GM12878 (cell line): Measurements from ENCODE around the gene FKTN. TPM values are rescaled to one million over a fixed set of nuclear protein-coding genes. Genes with fewer than 3 reads are reported as not detected.
A peak's percentile ranks its signal among the peaks of the same experiment; 100 is the strongest.
"Not testable (repeated sequence)": the region's sequence is repeated elsewhere in the genome, so short reads cannot be mapped to it uniquely, and the experiment has no call there.

ENCODE experiments used
- ATAC-seq: fragments of 200-7000 bp; cut with Tn5 transposase; 3 replicates; pipeline ENCODE4 v1.9.1; 2020; ENCODE audit warnings: mild to moderate bottlenecking, moderate library complexity
- BruUV-seq: library from RNA; stranded (reverse); fragments of 400-500 nt; replicated peaks from 2 replicates; lab custom pipeline; 2021; lab: Mats Ljungman, UMichigan
- CTCF ChIA-PET: fragments of 300-600 bp; sonication (Branson Sonifier 250); formaldehyde crosslinking; extraction: SDS; loops from one replicate; lab custom pipeline; 2021; ENCODE audit warnings: inconsistent platforms; lab: Yijun Ruan, JAX
- POLR2A ChIA-PET: fragments of 350-600 bp; formaldehyde crosslinking; extraction: SDS; loops from one replicate; lab custom pipeline; 2021; ENCODE audit warnings: inconsistent platforms; lab: Charles Lee
- RAD21 ChIA-PET: fragments of 300-600 bp; sonication (Branson Sonifier 250); formaldehyde crosslinking; loops from one replicate; lab custom pipeline; 2023; ENCODE audit warnings: antibody characterized with exemption; ENCODE audit not compliant: unreplicated experiment; lab: Charles Lee
- SMC1A ChIA-PET: fragments of 300-600 bp; sonication (Branson Sonifier 250); formaldehyde crosslinking; loops from one replicate; lab custom pipeline; 2023; ENCODE audit not compliant: unreplicated experiment, uncharacterized antibody; lab: Charles Lee
- DNase-seq: peaks from one replicate; pipeline ENCODE4 v3.0.0-alpha.2; 2011; ENCODE audit warnings: low read depth, low spot score
- FAIRE-seq: peaks from 3 replicates; lab custom pipeline; 2011; peaks lifted over from hg19 to GRCh38; lab: Jason Lieb, UNC
- H2AFZ ChIP-seq: 2 replicates; pipeline ENCODE4 v1.6.0; 2011; ENCODE audit warnings: low read depth, low read length, control low read depth; ENCODE audit not compliant: control insufficient read depth
- H3K27ac ChIP-seq: 2 replicates; pipeline ENCODE4 v1.5.1; 2011; ENCODE audit warnings: control low read depth; ENCODE audit not compliant: control insufficient read depth, insufficient read depth
- H3K27me3 ChIP-seq, 2 experiments: replicated peaks in 1 of 2; 2 replicates each; pipeline versions ENCODE4 v1.6.0 to v1.6.1; 2011; ENCODE audit warnings: low read length in 1 of 2; ENCODE audit not compliant: control insufficient read depth in 2 of 2, insufficient read depth in 2 of 2
- H3K36me3 ChIP-seq, 2 experiments: 2 replicates each; pipeline ENCODE4 v1.5.1; 2011; ENCODE audit warnings: low read length in 1 of 2; ENCODE audit not compliant: control insufficient read depth in 2 of 2, insufficient read depth in 2 of 2
- H3K4me1 ChIP-seq: 2 replicates; pipeline ENCODE4 v1.6.1; 2011; ENCODE audit warnings: mild to moderate bottlenecking, low read length, moderate library complexity, mixed read lengths; ENCODE audit not compliant: control insufficient read depth, insufficient read depth
- H3K4me2 ChIP-seq: 2 replicates; pipeline ENCODE4 v1.6.0; 2011; ENCODE audit warnings: control low read depth; ENCODE audit not compliant: control insufficient read depth, insufficient read depth
- H3K4me3 ChIP-seq: fragments of 200-600 bp; sonication (generic); 2 replicates; pipeline ENCODE4 v1.5.1; 2016
- H3K79me2 ChIP-seq: 2 replicates; pipeline ENCODE4 v1.6.0; 2011; ENCODE audit warnings: low read length; ENCODE audit not compliant: control insufficient read depth, insufficient read depth
- H3K9ac ChIP-seq: 2 replicates; pipeline ENCODE4 v1.8.0; 2011; ENCODE audit warnings: low read length, control low read depth, mixed read lengths; ENCODE audit not compliant: control insufficient read depth, insufficient read depth
- H3K9me3 ChIP-seq: replicated peaks from 3 replicates; pipeline ENCODE4 v1.5.1; 2011; ENCODE audit warnings: mild to moderate bottlenecking, low read length; ENCODE audit not compliant: control insufficient read depth, insufficient read depth
- H4K20me1 ChIP-seq: 2 replicates; pipeline ENCODE4 v1.6.0; 2011; ENCODE audit not compliant: control insufficient read depth, insufficient read depth
- ESRRA ChIP-seq: IDR thresholded peaks from 2 replicates; pipeline ENCODE4 v1.6.1; 2012; ENCODE audit warnings: mild to moderate bottlenecking, low read length, improper control_type of control experiment
- IRF4 ChIP-seq: IDR thresholded peaks from 2 replicates; pipeline ENCODE4 v1.6.1; 2011; ENCODE audit warnings: low read depth, low read length
- SPI1 ChIP-seq: IDR thresholded peaks from 2 replicates; pipeline ENCODE4 v1.6.1; 2011; ENCODE audit warnings: low read depth, mild to moderate bottlenecking, low read length, moderate library complexity, borderline replicate concordance; ENCODE audit not compliant: insufficient read depth
- WGBS: methylation state at CpG from one replicate; pipeline ENCODE4 v1.1.6; 2016; ENCODE audit warnings: low lambda C conversion rate; ENCODE audit not compliant: insufficient replicate concordance, insufficient coverage; ENCODE audit errors: missing lambda C conversion rate; 5-methylcytosine and 5-hydroxymethylcytosine counted together
- in situ Hi-C: fragments of 300-500 bp; cut with MboI; formaldehyde crosslinking; loops from 9 replicates; pipeline ENCODE4 v1.14.3; 2018; ENCODE audit warnings: mixed read lengths
- intact Hi-C: fragments of 100-400 bp; cut with micrococcal nuclease; formaldehyde crosslinking; loops from one replicate; pipeline ENCODE4 v1.14.2; 2022; ENCODE audit not compliant: unreplicated experiment
- polyA plus RNA-seq, 11 experiments: library from polyadenylated mRNA; depleted of rRNA in 4 of 11; unstranded in 6 of 11; stranded (reverse) in 5 of 11; fragments of >200 nt; fragmentation: Nextera tagmentation in 4 of 11; fragmentation: Illumina TruSeq in 1 of 11; extraction: Ambion mirVana in 4 of 11; extraction: Trizol in 1 of 11; gene quantifications; 1 replicate in 1 of 11; 2 replicates in 10 of 11; pipeline versions ENCODE4 v1.2.1 to v1.2.3, GENCODE V29; 2011 to 2016; ENCODE audit warnings: inconsistent platforms in 2 of 11, missing spikeins in 2 of 11, low read depth in 1 of 11
- total RNA-seq, 4 experiments: library from RNA; depleted of rRNA in 3 of 4; stranded (reverse); fragments of >200 nt in 3 of 4; fragmentation: Illumina TruSeq in 1 of 4; extraction: Trizol in 1 of 4; gene quantifications; 2 replicates each; pipeline versions ENCODE4 v1.2.1 to v1.2.3, GENCODE V29; 2013 to 2021

FKTN gene
- total and polyA plus RNA-seq, 10 of the 15 experiments (the other 5 are each of a cell fraction or from before 2014, with no cell fraction given): 3.6 to 15.9 (median 10.6) TPM

- Histone ChIP-seq H2AFZ (no peak overlapping the region), H3K79me2 (no peaks in the 10 kb centered on the region), H3K36me3 (no peaks in the 10 kb centered on the region), H4K20me1 (no peaks in the 10 kb centered on the region), H3K27me3 (no peaks in the 10 kb centered on the region)
- BruUV-seq: no TSS peak
- CTCF ChIA-PET: no interaction called here
- TF ChIP-seq ESRRA: no peak
- TF ChIP-seq IRF4: no peak
- peak; percentile 53; the same call in 1 of the 2 replicates for TF ChIP-seq SPI1
- TF ChIP-seq, all 136 proteins: peak for 1
- ChIA-PET SMC1A (no interaction called here), RAD21 (no interaction called here), POLR2A (no interaction called here)
- Histone ChIP-seq H3K9ac (no peak overlapping the region), H3K9me3 (peaks cover 2% of the 10 kb centered on the region; the same call in 2 of the 3 replicates), H3K4me1 (no peaks in the 10 kb centered on the region), H3K4me2 (no peak overlapping the region), H3K4me3 (no peak overlapping the region), H3K27ac (no peak overlapping the region)
- FAIRE-seq (no peak), DNase-seq (no peak), ATAC-seq (no peak)
- in situ Hi-C loops: no loop called here
- intact Hi-C loops: no loop called here
Measured at GRCh38 chr9:105572455-105572854, 14.5 kb downstream of the FKTN start.

DNA sequence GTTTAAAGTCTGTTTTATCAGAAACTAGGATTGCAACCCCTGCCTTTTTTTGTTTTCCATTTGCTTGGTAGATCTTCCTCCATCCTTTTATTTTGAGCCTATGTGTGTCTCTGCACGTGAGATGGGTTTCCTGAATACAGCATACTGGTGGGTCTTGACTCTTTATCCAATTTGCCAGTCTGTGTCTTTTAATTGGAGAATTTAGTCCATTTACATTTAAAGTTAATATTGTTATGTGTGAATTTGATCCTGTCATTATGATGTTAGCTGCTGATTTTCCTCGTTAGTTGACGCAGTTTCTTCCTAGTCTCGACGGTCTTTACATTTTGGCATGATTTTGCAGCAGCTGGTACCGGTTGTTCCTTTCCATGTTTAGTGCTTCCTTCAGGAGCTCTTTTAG lies 22.0 kb downstream of the FKTN start:
- H2AFZ ChIP-seq, SMC1A ChIA-PET, DNase-seq, H3K27me3 ChIP-seq, H3K4me1 ChIP-seq, intact Hi-C loops, H3K9ac ChIP-seq, CTCF ChIA-PET, in situ Hi-C loops, H3K9me3 ChIP-seq, RAD21 ChIA-PET, FAIRE-seq, ATAC-seq, POLR2A ChIA-PET, H3K4me3 ChIP-seq, H3K4me2 ChIP-seq, H3K79me2 ChIP-seq, H3K27ac ChIP-seq, H4K20me1 ChIP-seq, H3K36me3 ChIP-seq, BruUV-seq: not testable (repeated sequence)
- over 99% methylated on average over 5 of the region's 6 CpGs for WGBS

DNA sequence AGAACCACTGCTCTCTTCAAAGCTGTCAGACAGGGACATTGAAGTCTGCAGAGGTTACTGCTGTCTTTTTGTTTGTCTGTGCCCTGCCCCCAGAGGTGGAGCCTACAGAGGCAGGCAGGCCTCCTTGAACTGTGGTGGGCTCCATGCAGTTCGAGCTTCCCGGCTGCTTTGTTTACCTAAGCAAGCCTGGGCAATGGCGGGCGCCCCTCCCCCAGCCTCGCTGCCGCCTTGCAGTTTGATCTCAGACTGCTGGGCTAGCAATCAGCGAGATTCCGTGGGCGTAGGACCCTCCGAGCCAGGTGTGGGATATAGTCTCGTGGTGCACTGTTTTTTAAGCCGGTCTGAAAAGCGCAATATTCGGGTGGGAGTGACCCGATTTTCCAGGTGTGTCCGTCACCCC lies 23.6 kb downstream of the FKTN start:
- intact Hi-C loops, H2AFZ ChIP-seq, H4K20me1 ChIP-seq, H3K4me3 ChIP-seq, in situ Hi-C loops, ATAC-seq, H3K79me2 ChIP-seq, H3K36me3 ChIP-seq, SMC1A ChIA-PET, H3K27ac ChIP-seq, DNase-seq, H3K4me2 ChIP-seq, BruUV-seq, H3K9me3 ChIP-seq, POLR2A ChIA-PET, H3K27me3 ChIP-seq, RAD21 ChIA-PET, FAIRE-seq, H3K9ac ChIP-seq, H3K4me1 ChIP-seq: not testable (repeated sequence)
- WGBS: 93% methylated on average over 10 of the region's 16 CpGs
- CTCF ChIA-PET: interaction anchor here (1.9 kb wide), 1 partner anchor 14 kb away, joined by 4 read pairs; no protein-coding TSS in a partner anchor
